ENCODE data around the gene GBP5. TPM values are rescaled to one million over a fixed set of nuclear protein-coding genes. Genes with fewer than 3 reads are reported as not detected.

Gene GBP5, protein sequence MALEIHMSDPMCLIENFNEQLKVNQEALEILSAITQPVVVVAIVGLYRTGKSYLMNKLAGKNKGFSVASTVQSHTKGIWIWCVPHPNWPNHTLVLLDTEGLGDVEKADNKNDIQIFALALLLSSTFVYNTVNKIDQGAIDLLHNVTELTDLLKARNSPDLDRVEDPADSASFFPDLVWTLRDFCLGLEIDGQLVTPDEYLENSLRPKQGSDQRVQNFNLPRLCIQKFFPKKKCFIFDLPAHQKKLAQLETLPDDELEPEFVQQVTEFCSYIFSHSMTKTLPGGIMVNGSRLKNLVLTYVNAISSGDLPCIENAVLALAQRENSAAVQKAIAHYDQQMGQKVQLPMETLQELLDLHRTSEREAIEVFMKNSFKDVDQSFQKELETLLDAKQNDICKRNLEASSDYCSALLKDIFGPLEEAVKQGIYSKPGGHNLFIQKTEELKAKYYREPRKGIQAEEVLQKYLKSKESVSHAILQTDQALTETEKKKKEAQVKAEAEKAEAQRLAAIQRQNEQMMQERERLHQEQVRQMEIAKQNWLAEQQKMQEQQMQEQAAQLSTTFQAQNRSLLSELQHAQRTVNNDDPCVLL
- 0.18 TPM in 1 of 5 replicates, not detected in the others for total RNA-seq (2022; extraction: Qiagen RNA extraction; ENCODE audit: low read depth)

DNA sequence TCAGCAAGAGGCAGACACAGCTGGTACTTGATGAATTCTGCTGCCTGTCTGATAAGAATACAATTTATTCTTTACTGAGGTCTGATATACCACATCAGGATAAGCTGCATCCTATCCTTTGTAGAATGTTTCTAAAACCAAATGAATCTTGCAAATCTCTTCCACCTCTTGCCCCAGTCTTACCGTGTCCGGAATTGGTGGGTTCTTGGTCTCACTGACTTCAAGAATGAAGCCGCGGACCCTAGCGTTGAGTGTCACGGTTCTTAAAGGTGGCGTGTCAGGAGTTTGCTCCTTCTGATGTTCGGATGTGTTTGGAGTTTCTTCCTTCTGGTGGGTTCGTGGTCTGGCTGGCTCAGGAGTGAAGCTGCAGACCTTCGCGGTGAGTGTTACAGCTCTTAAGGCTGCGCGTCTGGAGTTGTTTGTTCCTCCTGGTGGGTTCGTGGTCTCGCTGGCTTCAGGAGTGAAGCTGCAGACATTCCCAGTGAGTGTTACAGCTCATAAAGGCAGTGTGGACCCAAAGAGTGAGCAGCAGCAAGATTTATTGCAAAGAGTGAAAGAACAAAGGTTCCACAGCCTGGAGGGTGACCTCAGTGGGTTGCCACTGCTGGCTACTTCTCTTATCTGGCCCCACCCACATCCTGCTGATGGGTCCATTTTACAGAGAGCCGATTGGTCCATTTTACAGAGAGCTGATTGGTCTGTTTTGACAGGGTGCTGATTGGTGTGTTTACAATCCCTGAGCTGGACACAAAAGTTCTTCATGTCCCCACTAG lies at the start of gene GBP5:
Gene GBP5, minus strand, starts transcription at position 592 of the 773 bp plus-strand sequence. CDS start 3,305 bp downstream, outside the sequence.

Other genes starting within 250 kb of the GBP5 start
- 1.1 to 2.2 TPM (median 1.5 TPM) in 5 replicates for gene GBP3, start 250.0 kb downstream of the GBP5 start, total RNA-seq (2022; extraction: Qiagen RNA extraction; ENCODE audit: low read depth)
- gene GBP1, start 207.7 kb downstream of the GBP5 start, total RNA-seq (2022; extraction: Qiagen RNA extraction; ENCODE audit: low read depth): 0.08 to 0.44 TPM (median 0.19 TPM) in 5 replicates
- 0.53 to 1.4 TPM (median 0.85 TPM) in 5 replicates for gene GBP2, start 146.7 kb downstream of the GBP5 start, total RNA-seq (2022; extraction: Qiagen RNA extraction; ENCODE audit: low read depth)
- not detected in 5 replicates for gene GBP7, start 96.9 kb downstream of the GBP5 start, total RNA-seq (2022; extraction: Qiagen RNA extraction; ENCODE audit: low read depth)
- 0.03 TPM in 1 of 5 replicates, not detected in the others for gene GBP4, start 73.9 kb downstream of the GBP5 start, total RNA-seq (2022; extraction: Qiagen RNA extraction; ENCODE audit: low read depth)
- not detected in 5 replicates for gene GBP6, start 91.2 kb upstream of the GBP5 start, total RNA-seq (2022; extraction: Qiagen RNA extraction; ENCODE audit: low read depth)